Thyroid gland (tissue), 4 donors: Measurements from ENCODE around the gene LTB4R. TPM values are rescaled to one million over a fixed set of nuclear protein-coding genes. Genes with fewer than 3 reads are reported as not detected.

ENCODE experiments used
- DNase-seq, 2 donors: peaks; one replicate each; pipeline ENCODE4 v3.0.0-alpha.2; 2019
- H3K27ac ChIP-seq, 3 donors: fragments of 200-600 bp; sonication (generic); 1 replicate in 2 of 3; 2 replicates in 1 of 3; pipeline ENCODE4 v1.5.1; 2016 to 2019; ENCODE audit warnings: mild to moderate bottlenecking in 1 of 3, moderate library complexity in 1 of 3
- H3K27me3 ChIP-seq: fragments of 200-600 bp; sonication (generic); one replicate; pipeline ENCODE4 v1.5.1; 2019
- H3K36me3 ChIP-seq, 2 donors: fragments of 200-600 bp; sonication (generic); one replicate each; pipeline ENCODE4 v1.5.1; 2016 to 2019
- H3K4me1 ChIP-seq, 2 donors: fragments of 200-600 bp; sonication (generic); one replicate each; pipeline ENCODE4 v1.5.1; 2017 to 2019
- H3K4me3 ChIP-seq, 3 donors: fragments of 200-600 bp; sonication (generic); replicated peaks in 1 of 3; 1 replicate in 2 of 3; 2 replicates in 1 of 3; pipeline ENCODE4 v1.5.1; 2016; ENCODE audit warnings: mild to moderate bottlenecking in 1 of 3
- H3K9me3 ChIP-seq: fragments of 200-600 bp; sonication (generic); one replicate; pipeline ENCODE4 v1.5.1; 2017
- POLR2A ChIP-seq, 2 donors: fragments of 450-650 bp; IDR thresholded peaks; one replicate each; pipeline ENCODE4 v1.6.1; 2017; ENCODE audit warnings: antibody characterized with exemption in 2 of 2, mild to moderate bottlenecking in 2 of 2, moderate library complexity in 1 of 2
- WGBS, 2 donors: methylation state at CpG; one replicate each; pipeline ENCODE4 v1.1.5; 2017; 5-methylcytosine and 5-hydroxymethylcytosine counted together
- intact Hi-C: fragments of 100-400 bp; cut with DNase I; formaldehyde crosslinking; loops from one replicate; pipeline ENCODE4 v1.15.1; 2023
- total RNA-seq, 4 donors: library from RNA; depleted of rRNA; stranded (reverse); fragments of >200 nt; gene quantifications; one replicate each; pipeline ENCODE4 v1.2.3, GENCODE V29; 2016
- TF ChIP-seq, protein P1 (sequence below), 6 experiments: fragments of 200-600 bp in 3 of 6; fragments of 450-650 bp in 3 of 6; sonication (generic) in 3 of 6; IDR thresholded peaks; one replicate each; pipeline ENCODE4 v1.5.1; 2016 to 2019; ENCODE audit warnings: antibody characterized with exemption in 6 of 6, mild to moderate bottlenecking in 2 of 6, inconsistent platforms in 1 of 6, moderate library complexity in 1 of 6

Gene LTB4R
- total RNA-seq, 4 donors from 2014 or later: 4.2 to 7.4 (median 4.3) TPM

DNA sequence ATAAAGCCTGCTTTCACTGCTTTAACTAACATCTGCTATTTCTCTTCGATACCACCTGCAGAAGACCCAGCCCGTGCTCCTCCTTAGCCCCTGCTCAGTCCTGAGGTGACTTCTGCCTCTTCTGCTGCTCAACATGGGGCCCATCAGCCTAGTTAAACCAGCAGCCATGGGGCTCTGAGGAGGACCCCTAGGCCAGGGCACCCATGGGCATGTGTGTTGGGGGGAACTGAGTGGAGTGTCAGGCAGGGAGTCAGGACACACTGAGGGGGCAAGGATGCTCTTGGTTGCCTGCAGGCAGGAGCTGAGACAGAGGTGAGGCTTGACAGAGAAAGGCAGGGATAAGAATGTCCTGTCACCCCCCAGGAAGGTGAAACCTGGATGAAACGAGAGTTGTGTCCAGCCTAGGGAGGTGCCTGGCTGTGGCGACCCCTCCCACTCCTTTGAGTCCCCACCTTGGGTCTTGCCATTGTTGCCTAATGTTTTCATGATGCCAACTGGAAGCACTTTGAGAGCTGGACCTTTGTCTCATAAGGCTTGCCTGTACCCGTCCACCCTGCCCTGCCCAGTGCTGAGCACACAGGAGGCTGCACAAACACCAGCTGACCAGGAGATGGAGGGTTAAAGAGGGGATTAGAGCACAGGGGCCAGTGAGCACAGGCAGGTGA is 27.4 kb upstream of the LTB4R start:
- no peak for DNase-seq
- Histone ChIP-seq H3K4me1 (peaks cover 4 to 17% of the 10 kb centered on the region in 2 donors), H3K27ac (no peak overlapping the region), H3K4me3 (no peak overlapping the region), H3K27me3 (no peaks in the 10 kb centered on the region), H3K9me3 (no peaks in the 10 kb centered on the region), H3K36me3 (no peaks in the 10 kb centered on the region)
- no peak for TF ChIP-seq POLR2A (IDR thresholded peaks at IDR 0.05)
- intact Hi-C loops: no loop called here
- WGBS, 2 donors: 94% methylated on average over 4 to 5 of the region's 5 CpGs

GRCh38 chr14:24284501-24285035 is 26.7 kb upstream of the LTB4R start:
- no peaks in the 10 kb centered on the region for H3K9me3 ChIP-seq
- DNase-seq: no peak
- H3K4me1 ChIP-seq: peaks cover 4 to 17% of the 10 kb centered on the region in 2 donors
- no peak overlapping the region for H3K4me3 ChIP-seq
- intact Hi-C loops: no loop called here
- WGBS, 2 donors: 84 to 85% methylated on average over 11 of the region's 11 CpGs
- H3K27ac ChIP-seq: no peak overlapping the region
- TF ChIP-seq, protein P1, sequence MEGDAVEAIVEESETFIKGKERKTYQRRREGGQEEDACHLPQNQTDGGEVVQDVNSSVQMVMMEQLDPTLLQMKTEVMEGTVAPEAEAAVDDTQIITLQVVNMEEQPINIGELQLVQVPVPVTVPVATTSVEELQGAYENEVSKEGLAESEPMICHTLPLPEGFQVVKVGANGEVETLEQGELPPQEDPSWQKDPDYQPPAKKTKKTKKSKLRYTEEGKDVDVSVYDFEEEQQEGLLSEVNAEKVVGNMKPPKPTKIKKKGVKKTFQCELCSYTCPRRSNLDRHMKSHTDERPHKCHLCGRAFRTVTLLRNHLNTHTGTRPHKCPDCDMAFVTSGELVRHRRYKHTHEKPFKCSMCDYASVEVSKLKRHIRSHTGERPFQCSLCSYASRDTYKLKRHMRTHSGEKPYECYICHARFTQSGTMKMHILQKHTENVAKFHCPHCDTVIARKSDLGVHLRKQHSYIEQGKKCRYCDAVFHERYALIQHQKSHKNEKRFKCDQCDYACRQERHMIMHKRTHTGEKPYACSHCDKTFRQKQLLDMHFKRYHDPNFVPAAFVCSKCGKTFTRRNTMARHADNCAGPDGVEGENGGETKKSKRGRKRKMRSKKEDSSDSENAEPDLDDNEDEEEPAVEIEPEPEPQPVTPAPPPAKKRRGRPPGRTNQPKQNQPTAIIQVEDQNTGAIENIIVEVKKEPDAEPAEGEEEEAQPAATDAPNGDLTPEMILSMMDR (IDR thresholded peaks at IDR 0.05): no peak
- TF ChIP-seq POLR2A (IDR thresholded peaks at IDR 0.05): no peak
- no peaks in the 10 kb centered on the region for H3K36me3 ChIP-seq
- H3K27me3 ChIP-seq: no peaks in the 10 kb centered on the region

DNA sequence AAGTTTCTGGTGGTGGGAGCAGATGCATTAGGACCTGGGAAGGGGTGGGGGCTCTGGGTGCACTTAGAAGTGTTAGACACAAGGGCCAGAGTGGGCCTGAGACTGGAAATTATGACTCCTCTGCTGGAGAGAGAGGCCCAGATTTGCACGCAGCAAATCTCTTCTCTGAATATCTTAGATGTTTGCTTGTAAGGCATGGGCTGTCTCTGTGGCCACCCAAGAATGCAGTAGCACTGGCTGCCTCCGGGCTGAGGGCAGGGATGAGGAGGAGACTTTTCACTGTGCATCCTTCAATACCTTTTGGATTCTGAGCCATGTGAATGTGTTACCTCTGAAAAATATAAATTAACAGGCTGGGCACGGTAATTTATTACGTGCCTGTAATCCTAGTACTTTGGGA is 26.0 kb upstream of the LTB4R start:
- peaks cover 4 to 17% of the 10 kb centered on the region in 2 donors for H3K4me1 ChIP-seq
- 82 to 84% methylated on average over 4 of the region's 4 CpGs for WGBS, 2 donors

GRCh38 chr14:24286996-24287395 is 24.3 kb upstream of the LTB4R start:
- no peaks in the 10 kb centered on the region for H3K27me3 ChIP-seq
- TF ChIP-seq POLR2A (IDR thresholded peaks at IDR 0.05): no peak
- TF ChIP-seq, protein P1 (IDR thresholded peaks at IDR 0.05): no peak
- no peak overlapping the region for H3K27ac ChIP-seq
- WGBS, 2 donors: 98% methylated on average over 5 of the region's 5 CpGs
- peaks cover 4 to 12% of the 10 kb centered on the region in 2 donors for H3K4me1 ChIP-seq
- no peak overlapping the region for H3K4me3 ChIP-seq
- intact Hi-C loops: no loop called here
- no peak for DNase-seq
- H3K36me3 ChIP-seq: peaks cover 7 to 13% of the 10 kb centered on the region in 2 donors
- H3K9me3 ChIP-seq: no peaks in the 10 kb centered on the region

More for the DNA sequence above, 26.0 kb upstream of the LTB4R start:
- no peaks in the 10 kb centered on the region for H3K9me3 ChIP-seq
- H3K27ac ChIP-seq: no peak overlapping the region
- TF ChIP-seq, protein P1 (IDR thresholded peaks at IDR 0.05): no peak
- no peak for TF ChIP-seq POLR2A (IDR thresholded peaks at IDR 0.05)
- H3K4me3 ChIP-seq: no peak overlapping the region
- no peaks in the 10 kb centered on the region for H3K27me3 ChIP-seq
- peaks cover 3 to 4% of the 10 kb centered on the region in 2 donors for H3K36me3 ChIP-seq
- intact Hi-C loops: no loop called here
- DNase-seq: no peak

- no peak overlapping the region for H3K27ac ChIP-seq
- no peaks in the 10 kb centered on the region for H3K9me3 ChIP-seq
- H3K4me3 ChIP-seq: no peak overlapping the region
- intact Hi-C loops: no loop called here
- no peaks in the 10 kb centered on the region for H3K27me3 ChIP-seq
- no peak for DNase-seq
- no peaks in the 10 kb centered on the region for H3K4me1 ChIP-seq
- 74 to 90% methylated on average over 5 to 6 of the region's 6 CpGs for WGBS, 2 donors
- TF ChIP-seq POLR2A (IDR thresholded peaks at IDR 0.05): no peak
- H3K36me3 ChIP-seq: peaks cover 7 to 17% of the 10 kb centered on the region in 2 donors
Observed at GRCh38 chr14:24289649-24290280, 21.5 kb upstream of the LTB4R start.

GRCh38 chr14:24290746-24291145 is 20.6 kb upstream of the LTB4R start:
- H3K27me3 ChIP-seq: no peaks in the 10 kb centered on the region
- no peak for TF ChIP-seq POLR2A (IDR thresholded peaks at IDR 0.05)
- TF ChIP-seq, protein P1 (IDR thresholded peaks at IDR 0.05): no peak
- no peaks in the 10 kb centered on the region for H3K4me1 ChIP-seq
- no peaks in the 10 kb centered on the region for H3K9me3 ChIP-seq
- 86 to 88% methylated on average over 9 of the region's 9 CpGs for WGBS, 2 donors
- H3K27ac ChIP-seq: no peak overlapping the region
- H3K36me3 ChIP-seq: peaks cover 7 to 17% of the 10 kb centered on the region in 2 donors
- intact Hi-C loops: no loop called here
- H3K4me3 ChIP-seq: no peak overlapping the region
- DNase-seq: no peak
